Measurements from ENCODE around the gene RALGAPB. TPM values are rescaled to one million over a fixed set of nuclear protein-coding genes. Genes with fewer than 3 reads are reported as not detected.
"Not testable (repeated sequence)": the region's sequence is repeated elsewhere in the genome, so short reads cannot be mapped to it uniquely, and the experiment has no call there.

The RALGAPB gene
- total RNA-seq, 8 experiments from 2014 or later = 21.8 to 48.8 (median 32.1) TPM

DNA sequence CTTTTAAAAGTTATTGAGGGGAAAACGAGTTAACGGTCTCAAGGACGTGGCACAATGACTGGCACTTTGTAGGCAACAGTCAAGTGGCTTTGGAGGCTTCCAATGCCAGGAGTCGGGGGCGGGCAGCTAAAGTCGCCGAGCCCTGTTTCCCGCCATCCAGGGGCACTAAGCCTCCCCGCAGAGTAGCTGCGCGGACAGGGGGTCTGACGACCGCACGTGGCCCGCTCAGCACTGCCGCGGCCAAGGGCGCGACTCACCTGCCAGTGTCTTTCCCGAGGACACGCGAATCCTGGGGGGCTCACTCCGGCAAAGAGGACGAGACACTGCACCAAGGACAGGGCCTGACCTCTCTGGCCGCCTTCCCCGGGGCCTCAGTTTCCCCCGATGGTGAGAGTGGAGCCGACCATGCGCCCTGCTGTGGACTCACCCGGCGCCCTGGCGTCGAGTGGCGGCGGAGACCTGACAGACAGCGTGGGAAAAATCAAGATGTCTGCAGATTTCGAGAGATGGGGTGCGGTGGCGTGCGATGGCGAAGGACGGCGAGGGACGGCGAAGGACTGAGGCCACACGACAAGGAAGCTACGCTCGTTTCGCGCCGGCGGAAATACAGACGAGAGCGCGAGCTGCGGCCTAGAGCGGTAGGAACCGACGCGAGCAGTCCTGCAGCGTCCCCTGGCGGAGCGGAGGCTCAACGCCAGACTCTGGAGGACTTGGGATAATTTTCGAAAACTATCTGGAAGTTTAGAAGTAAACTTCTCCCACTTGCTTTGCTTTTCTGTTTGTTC, 37.7 kb upstream of the RALGAPB start, which contains the start of gene SNHG17:
Gene SNHG17 (minus strand): TSS at position 559 of the 785 bp plus-strand sequence.
- in situ Hi-C loops (cut with MboI; ENCODE audit: low pct_unique_long_range_greater_than_20kb in 2 of 9, low sequenced_read_pairs in 9 of 9, unreplicated experiment in 9 of 9) = no loop called here
- H3K4me3 ChIP-seq = peak within 1 kb of the TSS; percentile 41 to 89 (median 63)
- ATAC-seq (replicated peaks in 6 of 8) = peak; percentile 70 to 90 (median 83)

DNA sequence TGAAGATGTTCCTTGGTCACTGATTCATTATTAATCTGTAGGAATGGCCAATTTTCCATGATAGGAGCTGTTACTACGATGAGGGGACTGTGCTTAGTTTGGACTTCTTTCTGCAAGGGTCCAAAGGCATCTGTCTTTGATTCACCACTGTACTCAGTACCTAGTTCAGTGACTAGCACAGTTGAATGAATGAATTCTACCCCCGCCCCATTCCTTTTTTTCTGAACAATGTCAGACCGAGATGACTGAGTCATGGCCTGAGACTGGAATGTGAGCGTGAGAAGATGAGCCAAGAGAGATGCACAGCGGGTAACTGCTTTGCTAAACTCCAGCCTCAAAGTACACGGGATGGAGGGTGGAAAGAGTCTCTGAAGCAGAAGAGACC, 37.1 kb upstream of the RALGAPB start:
- H3K27ac ChIP-seq = no peak overlapping the region
- peak overlapping the region in 3 of 5 donors; percentile 63 to 89 (median 77) for H3K4me3 ChIP-seq
- in situ Hi-C loops (cut with MboI; ENCODE audit: low pct_unique_long_range_greater_than_20kb in 2 of 9, low sequenced_read_pairs in 9 of 9, unreplicated experiment in 9 of 9) = no loop called here

More for the DNA sequence above, 37.7 kb upstream of the RALGAPB start, which contains the start of gene SNHG17:
- 0 to 20% (median 0%) methylated on average over 1 to 26 of the region's 65 CpGs; no CpG with 5 or more reads in 2 of the 10 experiments for WGBS, 10 experiments
- peak within 1 kb of the TSS; percentile 64 to 80 for H3K27ac ChIP-seq
- H3K4me1 ChIP-seq (replicated peaks in 1 of 2) = peaks cover 0 to 6% of the 10 kb centered on the region in 2 donors

DNA sequence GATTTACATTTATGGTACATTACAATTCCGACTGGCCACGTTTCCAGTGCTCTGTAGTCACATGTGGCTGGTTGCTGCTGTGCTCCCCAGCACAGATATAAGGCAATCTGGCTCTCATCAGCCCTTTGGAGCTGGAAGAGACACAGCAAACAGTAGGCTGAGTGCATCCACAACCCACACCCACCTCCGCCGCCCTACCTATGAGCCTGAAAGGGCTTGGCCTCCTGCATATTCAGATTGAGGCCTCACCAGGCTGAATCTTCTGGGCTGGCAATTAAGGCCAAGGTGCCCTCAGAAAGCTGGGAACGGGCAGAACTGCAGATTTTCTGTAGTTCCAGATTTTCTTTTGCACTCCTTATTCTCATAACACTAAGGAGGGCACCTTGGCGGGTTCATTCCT, 34.8 kb upstream of the RALGAPB start:
- in situ Hi-C loops (cut with MboI; ENCODE audit: low pct_unique_long_range_greater_than_20kb in 2 of 9, low sequenced_read_pairs in 9 of 9, unreplicated experiment in 9 of 9) = no loop called here
- WGBS, 10 experiments = 9 to 100% (median 66%) methylated on average over 1 to 6 of the region's 6 CpGs; no CpG with 5 or more reads in 2 of the 10 experiments
- peak in 2 of 8 experiments; percentile 11 to 24 for ATAC-seq (replicated peaks in 6 of 8)
- Histone ChIP-seq H3K4me3 (no peak overlapping the region), H3K27ac (no peak overlapping the region), H3K4me1 (replicated peaks in 1 of 2) (peaks cover 3 to 10% of the 10 kb centered on the region in 2 donors)

More for the DNA sequence above, 37.1 kb upstream of the RALGAPB start:
- peaks cover 0 to 6% of the 10 kb centered on the region in 2 donors for H3K4me1 ChIP-seq (replicated peaks in 1 of 2)
- 0 to 78% (median 57%) methylated on average over 1 to 5 of the region's 6 CpGs; no CpG with 5 or more reads in 2 of the 10 experiments for WGBS, 10 experiments
- ATAC-seq (replicated peaks in 6 of 8) = peak in 1 of 8 experiments; percentile 26

DNA sequence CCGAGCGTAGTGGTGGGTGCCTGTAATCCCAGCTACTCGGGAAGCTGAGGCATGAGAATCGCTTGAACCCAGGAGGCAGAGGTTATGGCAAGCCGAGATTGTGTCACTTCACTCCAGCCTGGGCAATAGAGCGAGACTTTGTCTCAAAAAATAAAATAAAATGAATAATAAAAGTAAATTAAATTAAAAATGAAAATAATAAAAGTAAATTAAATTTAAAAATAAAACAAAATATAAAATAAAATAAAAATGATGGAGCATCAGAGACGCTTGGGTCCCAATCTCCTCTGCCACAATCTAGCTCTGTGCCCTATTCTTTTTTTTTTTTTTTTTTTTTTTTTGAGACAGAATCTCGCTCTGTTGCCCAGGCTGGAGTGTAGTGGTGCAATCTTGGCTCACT, 31.5 kb upstream of the RALGAPB start:
- in situ Hi-C loops (cut with MboI; ENCODE audit: low pct_unique_long_range_greater_than_20kb in 2 of 9, low sequenced_read_pairs in 9 of 9, unreplicated experiment in 9 of 9); H3K27ac ChIP-seq; H3K4me1 ChIP-seq (replicated peaks in 1 of 2); ATAC-seq (replicated peaks in 6 of 8); H3K4me3 ChIP-seq: not testable (repeated sequence)
- 70 to 100% (median 94%) methylated on average over 2 to 8 of the region's 8 CpGs for WGBS, 10 experiments

DNA sequence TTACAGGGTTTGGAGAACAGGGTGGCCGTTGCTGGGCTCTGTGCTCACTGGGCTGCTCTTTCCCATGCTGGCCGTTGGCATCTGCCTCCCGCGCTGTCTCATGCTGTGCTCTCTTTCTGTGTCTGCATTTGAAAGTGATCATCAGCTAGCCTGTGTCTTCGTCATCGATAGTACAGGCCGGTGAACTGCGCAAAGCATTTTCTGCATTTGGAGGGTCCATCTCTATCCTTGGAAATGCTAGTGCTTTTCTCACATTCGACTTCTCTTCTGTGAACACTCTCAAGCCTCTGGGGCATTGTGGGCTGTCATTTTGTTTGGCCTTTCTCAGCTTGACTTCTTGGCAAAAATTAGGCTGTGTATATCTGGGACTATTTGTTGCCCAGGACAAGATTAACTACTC, 30.7 kb upstream of the RALGAPB start:
- 14 to 71% (median 47%) methylated on average over 1 to 9 of the region's 9 CpGs; no CpG with 5 or more reads in 3 of the 10 experiments for WGBS, 10 experiments
- in situ Hi-C loops (cut with MboI; ENCODE audit: low pct_unique_long_range_greater_than_20kb in 2 of 9, low sequenced_read_pairs in 9 of 9, unreplicated experiment in 9 of 9) = no loop called here
- no peak overlapping the region for H3K4me3 ChIP-seq
- no peak for ATAC-seq (replicated peaks in 6 of 8)
- no peak overlapping the region for H3K27ac ChIP-seq
- H3K4me1 ChIP-seq (replicated peaks in 1 of 2) = peaks cover 3 to 4% of the 10 kb centered on the region in 2 donors

DNA sequence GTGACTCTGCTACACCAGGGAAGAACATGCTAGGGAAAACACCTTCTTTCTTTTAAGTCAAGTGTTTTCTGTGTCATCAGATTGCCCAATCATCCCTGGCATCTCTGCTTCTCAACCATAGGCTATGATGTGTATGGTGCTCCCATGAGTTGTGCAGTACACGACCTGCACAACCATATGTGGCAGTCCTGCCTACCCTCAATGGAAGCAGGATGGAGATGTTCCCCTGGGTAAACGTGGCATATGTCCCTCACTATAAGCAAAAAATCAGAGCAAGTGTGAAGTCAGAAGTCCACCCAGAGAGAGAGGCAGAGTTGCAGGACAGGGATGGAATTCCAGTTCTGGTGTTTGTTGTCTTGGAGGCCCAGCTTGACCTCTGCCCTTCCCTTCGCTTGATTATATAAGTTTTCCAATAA, 27.3 kb upstream of the RALGAPB start:
- no peak overlapping the region for H3K4me3 ChIP-seq
- peaks cover 12 to 15% of the 10 kb centered on the region in 2 donors for H3K4me1 ChIP-seq (replicated peaks in 1 of 2)
- H3K27ac ChIP-seq = no peak overlapping the region
- no peak for ATAC-seq (replicated peaks in 6 of 8)
- in situ Hi-C loops (cut with MboI; ENCODE audit: low pct_unique_long_range_greater_than_20kb in 2 of 9, low sequenced_read_pairs in 9 of 9, unreplicated experiment in 9 of 9) = no loop called here
- WGBS, 10 experiments = 58 to 100% (median 76%) methylated on average over 1 to 3 of the region's 3 CpGs; no CpG with 5 or more reads in 4 of the 10 experiments

DNA sequence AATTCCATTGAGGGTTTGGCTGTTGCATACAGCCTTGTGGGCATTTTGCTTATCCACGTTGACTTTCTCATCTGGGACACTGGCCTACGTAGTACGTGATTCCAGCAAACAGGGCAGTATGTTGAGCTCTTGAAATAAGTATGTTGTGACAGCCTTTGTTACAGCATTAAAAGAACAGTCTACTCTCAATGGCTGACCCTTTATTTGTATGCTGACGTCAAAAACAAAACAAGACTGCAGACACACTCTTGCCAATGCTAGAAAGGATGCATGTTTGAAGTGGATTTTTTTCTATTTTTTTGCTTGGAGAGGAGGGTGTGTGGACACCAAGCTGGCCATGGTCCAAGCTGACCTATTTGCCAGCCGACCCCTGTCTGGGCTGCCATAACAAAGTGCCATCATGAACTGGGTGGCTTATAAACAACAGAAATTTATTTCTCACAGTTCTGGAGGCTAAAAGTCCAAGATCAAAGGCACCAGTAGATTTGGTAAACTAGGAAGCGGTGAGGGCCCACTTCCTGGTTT, 26.7 kb upstream of the RALGAPB start:
- WGBS, 10 experiments = 17 to 95% (median 88%) methylated on average over 1 to 6 of the region's 6 CpGs; no CpG with 5 or more reads in 1 of the 10 experiments
- ATAC-seq (replicated peaks in 6 of 8) = peak in 1 of 8 experiments; percentile 2
- Histone ChIP-seq H3K4me1 (replicated peaks in 1 of 2) (peaks cover 12 to 15% of the 10 kb centered on the region in 2 donors), H3K27ac (no peak overlapping the region), H3K4me3 (peak overlapping the region; percentile 65 to 95 (median 93))
- in situ Hi-C loops (cut with MboI; ENCODE audit: low pct_unique_long_range_greater_than_20kb in 2 of 9, low sequenced_read_pairs in 9 of 9, unreplicated experiment in 9 of 9) = no loop called here

DNA sequence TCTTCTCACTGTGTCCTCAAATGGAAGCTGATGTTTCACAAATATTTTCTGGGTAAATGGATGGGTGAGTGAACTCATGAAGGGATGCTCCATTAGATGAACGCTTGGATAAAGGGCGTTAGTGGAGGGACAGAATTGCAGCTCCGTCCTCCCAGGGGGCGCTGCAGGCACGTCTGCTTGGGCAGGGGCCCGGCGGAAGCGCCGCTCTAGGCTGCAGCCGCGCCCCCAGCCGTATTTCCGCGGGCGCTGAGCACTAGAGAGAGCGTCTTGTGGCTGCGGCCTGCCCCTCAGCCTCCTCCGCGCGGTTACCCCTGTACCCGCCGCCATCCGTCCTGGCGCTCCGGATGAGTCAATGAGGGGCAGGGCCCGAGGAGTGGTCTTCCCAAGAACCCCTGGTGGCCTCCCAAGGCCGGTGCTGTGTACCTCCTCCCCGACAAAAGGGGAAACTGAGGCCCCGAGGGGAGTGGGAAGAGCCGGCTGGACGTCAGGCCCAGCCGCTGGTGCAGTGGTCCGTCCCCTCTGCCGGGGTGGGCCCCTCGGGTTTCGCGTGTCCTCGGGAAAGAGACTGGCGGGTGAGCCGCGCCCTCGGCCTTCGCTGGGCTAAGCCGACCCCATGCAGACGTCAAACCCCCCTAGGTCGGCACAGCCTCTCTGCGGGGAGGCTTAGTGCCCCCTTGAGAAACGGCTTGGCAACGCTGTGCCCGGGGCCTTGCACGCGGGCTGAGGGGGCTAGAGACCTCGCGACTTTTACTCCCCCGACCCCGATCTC, 26.0 kb upstream of the RALGAPB start:
- Histone ChIP-seq H3K4me1 (replicated peaks in 1 of 2) (peaks cover 11 to 14% of the 10 kb centered on the region in 2 donors), H3K27ac (peak overlapping the region; percentile 60 to 64), H3K4me3 (peak overlapping the region; percentile 65 to 95 (median 93))
- in situ Hi-C loops (cut with MboI; ENCODE audit: low pct_unique_long_range_greater_than_20kb in 2 of 9, low sequenced_read_pairs in 9 of 9, unreplicated experiment in 9 of 9) = no loop called here
- peak; percentile 95 to 98 (median 96) for ATAC-seq (replicated peaks in 6 of 8)
- WGBS, 10 experiments = 0 to 5% (median 0%) methylated on average over 1 to 5 of the region's 56 CpGs; no CpG with 5 or more reads in 5 of the 10 experiments

DNA sequence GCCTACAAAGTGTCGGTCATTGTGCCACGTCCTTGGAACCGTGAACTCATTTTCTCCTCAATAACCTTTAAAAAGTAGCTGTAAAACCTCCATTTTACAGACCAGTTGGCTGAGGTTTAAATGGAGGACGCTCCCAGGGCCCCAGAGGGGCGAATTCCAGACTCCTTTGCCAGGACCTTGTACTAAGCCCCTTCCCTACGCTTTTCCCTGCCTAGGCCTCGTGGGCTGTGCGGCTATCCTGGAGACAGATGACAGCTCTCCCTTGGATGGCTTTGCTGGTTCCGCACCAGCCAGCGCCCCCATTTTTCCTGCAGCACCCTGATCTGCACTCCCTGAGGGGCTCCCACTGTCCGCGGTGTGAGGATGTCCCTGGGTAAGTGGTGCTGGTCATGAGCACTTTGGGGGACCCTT, 25.4 kb upstream of the RALGAPB start:
- Histone ChIP-seq H3K4me3 (peak overlapping the region; percentile 65 to 95 (median 93)), H3K27ac (no peak overlapping the region), H3K4me1 (replicated peaks in 1 of 2) (peaks cover 8 to 12% of the 10 kb centered on the region in 2 donors)
- 30 to 100% (median 80%) methylated on average over 1 to 7 of the region's 12 CpGs; no CpG with 5 or more reads in 2 of the 10 experiments for WGBS, 10 experiments
- in situ Hi-C loops (cut with MboI; ENCODE audit: low pct_unique_long_range_greater_than_20kb in 2 of 9, low sequenced_read_pairs in 9 of 9, unreplicated experiment in 9 of 9) = no loop called here
- ATAC-seq (replicated peaks in 6 of 8) = no peak

DNA sequence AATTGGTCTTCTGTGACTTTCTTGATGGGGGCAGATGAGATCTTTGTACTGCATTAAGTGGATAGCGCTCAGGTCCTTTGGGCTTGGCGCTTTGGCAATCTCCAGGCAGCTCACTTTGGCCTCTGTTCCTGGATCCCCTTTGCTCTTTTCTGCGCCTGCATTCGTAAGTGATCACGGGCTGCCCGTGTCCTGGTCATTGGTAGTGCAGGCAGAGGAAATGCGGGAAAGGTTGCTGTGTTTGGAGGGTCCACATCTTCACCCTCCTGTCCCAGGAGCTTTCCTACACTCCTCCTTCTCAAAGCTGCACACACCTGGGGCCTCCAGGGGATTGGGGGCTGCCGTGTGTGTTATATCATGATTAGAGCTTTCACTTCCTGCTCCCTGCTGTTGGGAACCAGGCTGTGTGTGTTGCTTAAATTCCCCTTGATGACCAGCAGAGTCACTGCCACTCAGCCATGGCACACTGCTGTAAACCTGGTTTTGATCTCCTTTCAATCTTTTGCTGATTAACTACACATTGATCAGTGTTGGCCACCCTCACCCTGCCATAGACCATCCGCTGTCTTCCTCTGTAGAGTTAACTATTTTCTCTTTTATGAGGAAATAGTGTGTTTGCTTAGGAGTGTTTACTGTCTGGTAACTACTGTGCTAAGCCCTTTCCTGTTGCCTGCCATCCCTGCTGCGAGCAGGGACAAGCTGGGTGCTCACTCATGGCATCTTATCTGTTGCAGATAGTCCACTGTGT, 24.5 kb upstream of the RALGAPB start:
- ATAC-seq (replicated peaks in 6 of 8) = no peak
- H3K4me1 ChIP-seq (replicated peaks in 1 of 2) = peaks cover 8 to 12% of the 10 kb centered on the region in 2 donors
- WGBS, 10 experiments = 70 to 100% (median 95%) methylated on average over 1 to 7 of the region's 10 CpGs
- no peak overlapping the region for H3K4me3 ChIP-seq
- in situ Hi-C loops (cut with MboI; ENCODE audit: low pct_unique_long_range_greater_than_20kb in 2 of 9, low sequenced_read_pairs in 9 of 9, unreplicated experiment in 9 of 9) = no loop called here
- H3K27ac ChIP-seq = no peak overlapping the region

DNA sequence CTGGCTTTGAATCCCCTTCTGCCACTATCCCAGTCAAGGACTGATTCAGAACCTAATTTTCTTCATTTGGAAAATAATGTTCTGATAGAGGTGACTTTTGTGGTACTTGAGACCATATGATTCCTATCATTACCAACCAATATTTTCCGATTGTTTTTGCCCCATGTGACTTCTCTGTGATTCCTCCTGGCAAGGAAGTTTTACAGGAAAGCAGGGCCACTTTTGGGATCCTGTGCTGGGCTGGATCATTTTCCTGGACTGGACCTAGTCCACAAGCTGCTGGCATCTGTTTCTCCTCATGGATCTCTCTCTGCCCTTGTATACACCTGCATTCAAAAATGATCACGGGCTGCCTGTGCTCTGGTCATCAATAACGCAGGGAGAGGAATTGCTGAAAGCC, 23.6 kb upstream of the RALGAPB start:
- Histone ChIP-seq H3K4me1 (replicated peaks in 1 of 2) (peaks cover 8 to 12% of the 10 kb centered on the region in 2 donors), H3K4me3 (no peak overlapping the region), H3K27ac (no peak overlapping the region)
- ATAC-seq (replicated peaks in 6 of 8) = no peak
- in situ Hi-C loops (cut with MboI; ENCODE audit: low pct_unique_long_range_greater_than_20kb in 2 of 9, low sequenced_read_pairs in 9 of 9, unreplicated experiment in 9 of 9) = no loop called here
- WGBS, 10 experiments = 86 to 100% (median 93%) methylated on average over 1 to 3 of the region's 3 CpGs; no CpG with 5 or more reads in 3 of the 10 experiments

DNA sequence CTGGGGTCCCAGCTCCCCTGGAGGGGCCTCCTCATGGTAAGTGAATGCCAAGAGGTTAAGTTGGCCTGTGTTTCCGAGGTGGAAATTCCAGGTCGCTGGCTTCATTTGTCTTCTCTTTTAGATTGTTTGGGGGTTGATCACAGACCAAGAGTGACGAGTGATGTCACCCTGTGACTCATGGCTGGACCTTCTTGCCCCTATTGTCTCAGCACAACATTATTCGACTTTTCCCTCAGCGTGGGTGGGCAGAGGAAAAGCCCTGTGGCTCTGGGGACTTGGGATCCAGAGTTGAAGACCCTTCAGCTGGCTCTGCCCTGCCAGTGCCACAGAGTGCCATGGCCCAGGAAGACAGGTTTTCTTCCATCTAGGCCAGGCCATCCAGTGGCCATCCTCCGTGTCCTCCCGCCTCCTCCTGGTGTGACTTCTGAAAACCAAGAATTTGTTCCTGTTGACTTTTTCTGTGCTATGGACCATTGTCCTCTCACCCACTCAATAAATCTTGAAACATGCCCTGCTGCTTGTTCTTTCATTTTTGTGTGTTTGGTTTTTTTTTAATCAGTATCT, 22.1 kb upstream of the RALGAPB start:
- in situ Hi-C loops (cut with MboI; ENCODE audit: low pct_unique_long_range_greater_than_20kb in 2 of 9, low sequenced_read_pairs in 9 of 9, unreplicated experiment in 9 of 9) = no loop called here
- Histone ChIP-seq H3K4me1 (replicated peaks in 1 of 2) (peaks cover 8 to 12% of the 10 kb centered on the region in 2 donors), H3K4me3 (no peak overlapping the region), H3K27ac (no peak overlapping the region)
- 0 to 100% (median 63%) methylated on average over 1 to 4 of the region's 7 CpGs; no CpG with 5 or more reads in 2 of the 10 experiments for WGBS, 10 experiments
- ATAC-seq (replicated peaks in 6 of 8) = peak in 1 of 8 experiments; percentile 29
